AG10803 (cell line): ENCODE measurements around the gene CMIP.

Experiments used
- DNase-seq: peaks from one replicate; pipeline ENCODE4 v3.0.0; 2010; ENCODE audit warnings: low read depth
- H3K4me3 ChIP-seq: 2 replicates; pipeline ENCODE4 v1.5.1; 2011; ENCODE audit warnings: mild to moderate bottlenecking, low read length, control low read depth
- CTCF ChIP-seq: conservative IDR thresholded peaks from 2 replicates; pipeline ENCODE4 v1.5.1; 2011; ENCODE audit warnings: mild to moderate bottlenecking, low read length, control low read depth, inconsistent platforms

The CMIP gene

DNA sequence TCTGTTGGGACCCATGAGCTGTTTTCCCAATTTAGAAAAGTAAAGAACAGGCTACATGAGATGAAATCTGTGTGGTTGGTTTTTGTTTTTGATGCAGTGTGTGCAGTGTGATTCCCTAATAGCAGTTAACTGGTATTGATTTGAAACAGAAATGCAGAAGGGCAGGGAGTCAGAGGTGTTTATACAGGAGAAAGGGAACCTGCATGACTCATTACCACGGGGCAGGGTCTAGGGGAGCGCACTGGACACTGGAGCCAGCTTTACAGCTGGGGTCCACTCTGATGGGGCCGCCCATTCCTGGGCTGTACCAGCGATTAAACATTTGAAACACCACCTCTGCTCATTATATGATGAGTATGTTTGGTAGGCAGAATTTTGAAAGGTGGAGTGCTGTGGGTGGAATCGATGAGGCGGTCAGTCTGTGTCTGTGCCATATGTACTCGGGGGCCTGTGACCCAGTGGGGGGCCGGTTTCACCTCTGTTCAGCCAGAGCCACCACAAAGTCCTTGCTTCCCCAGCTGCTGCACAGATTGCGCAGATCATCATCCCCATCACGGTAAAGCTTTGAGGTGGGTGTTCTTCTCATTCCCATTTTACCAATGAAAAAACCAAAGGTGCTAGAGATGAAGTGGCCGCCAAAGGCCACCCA, 142.5 kb downstream of the CMIP start:
- TF ChIP-seq CTCF = no peak
- H3K4me3 ChIP-seq = no peak overlapping the region
- DNase-seq = no peak

- no peak for TF ChIP-seq CTCF
- H3K4me3 ChIP-seq = no peak overlapping the region
- DNase-seq = no peak
These were observed 143.1 kb downstream of the CMIP start for GRCh38 chr16:81587626-81588160.

- TF ChIP-seq CTCF = no peak
- no peak overlapping the region for H3K4me3 ChIP-seq
- DNase-seq = no peak
These were observed 143.9 kb downstream of the CMIP start for GRCh38 chr16:81588326-81589081.

DNA sequence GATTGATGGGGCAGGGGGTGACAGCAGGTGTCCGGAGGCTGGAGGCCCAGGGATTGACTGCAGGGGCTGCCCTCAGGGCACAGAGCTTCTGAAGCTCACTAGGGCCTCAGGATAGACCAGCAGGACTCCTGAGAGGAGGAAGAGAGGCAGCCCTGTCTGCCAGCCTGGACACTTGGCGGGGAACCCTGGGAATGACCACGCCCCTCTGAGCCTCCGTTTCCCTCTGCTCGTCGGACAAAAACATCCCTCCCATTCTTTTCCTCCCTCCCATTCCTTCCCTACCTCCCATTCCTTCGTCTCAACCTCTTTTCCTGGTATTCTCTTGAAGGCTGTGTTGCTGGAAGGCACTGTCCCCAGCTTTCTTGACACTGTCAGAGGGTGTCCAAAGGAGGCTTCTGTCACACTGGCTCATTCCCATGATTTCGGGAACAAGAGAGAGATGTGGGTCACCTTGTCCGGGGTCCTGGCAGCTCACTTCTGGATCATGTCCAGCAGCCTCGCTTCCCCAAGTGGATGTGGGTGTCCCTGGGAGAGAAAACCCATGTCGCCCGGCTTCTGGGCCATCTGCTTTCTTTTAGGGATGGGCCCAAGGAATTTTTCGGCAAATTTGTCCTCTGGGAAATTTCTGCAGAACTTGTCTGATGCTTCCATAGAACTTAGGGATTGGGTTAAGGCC, 145.5 kb downstream of the CMIP start:
- DNase-seq = no peak
- H3K4me3 ChIP-seq = no peak overlapping the region
- no peak for TF ChIP-seq CTCF

GRCh38 chr16:81590714-81591544, 146.3 kb downstream of the CMIP start:
- no peak for DNase-seq
- H3K4me3 ChIP-seq = no peak overlapping the region
- TF ChIP-seq CTCF = no peak

- DNase-seq = no peak
- TF ChIP-seq CTCF = no peak
- H3K4me3 ChIP-seq = no peak overlapping the region
These were observed 146.9 kb downstream of the CMIP start for GRCh38 chr16:81591545-81591870.
